Measurements from ENCODE around the gene CLDN6.

Gene CLDN6

GRCh38 chr16:3017344-3017743 lies 639 bp downstream of the CLDN6 start:
- Mint-ChIP-seq H3K36me3 (ENCODE audit: low read depth) (no peaks in the 10 kb centered on the region), H3K9me3 (no peaks in the 10 kb centered on the region), H3K4me1 (peaks cover 47% of the 10 kb centered on the region), H3K27me3 (ENCODE audit: low read depth, poor library complexity) (peaks cover 33% of the 10 kb centered on the region), H3K27ac (no peak overlapping the region), H3K4me3 (peak overlapping the region; percentile 71)
- no peak for DNase-seq
- no peak for TF ChIP-seq CTCF (IDR thresholded peaks at IDR 0.05)

- Mint-ChIP-seq H3K4me3 (peak overlapping the region; percentile 55), H3K36me3 (ENCODE audit: low read depth) (no peaks in the 10 kb centered on the region), H3K27me3 (ENCODE audit: low read depth, poor library complexity) (peaks cover 43% of the 10 kb centered on the region), H3K9me3 (no peaks in the 10 kb centered on the region), H3K27ac (no peak overlapping the region), H3K4me1 (peaks cover 38% of the 10 kb centered on the region)
- TF ChIP-seq CTCF (IDR thresholded peaks at IDR 0.05) = no peak
- no peak for DNase-seq
Observed at GRCh38 chr16:3015865-3016521, 2.0 kb downstream of the CLDN6 start.

DNA sequence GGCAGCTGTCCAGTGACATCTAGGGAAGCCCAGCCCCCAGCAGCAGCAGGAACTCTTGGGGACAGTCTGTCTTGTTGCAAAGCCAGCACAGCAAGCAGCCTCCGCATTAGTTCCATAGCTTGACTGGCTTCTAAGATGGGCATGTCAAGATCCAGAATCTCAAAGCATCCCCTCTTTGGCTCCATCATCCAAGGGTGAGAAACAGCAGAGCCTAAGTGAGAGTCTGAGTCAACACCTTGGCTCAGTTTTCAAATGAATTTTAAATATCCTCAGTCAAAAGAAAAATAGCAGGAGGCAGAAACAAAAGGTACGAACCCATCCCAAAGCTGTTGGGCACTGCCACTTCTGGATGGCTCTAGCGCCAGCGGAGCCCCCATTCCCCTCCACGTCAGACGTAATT lies 3.0 kb downstream of the CLDN6 start:
- Mint-ChIP-seq H3K27me3 (ENCODE audit: low read depth, poor library complexity) (peaks cover 43% of the 10 kb centered on the region), H3K9me3 (no peaks in the 10 kb centered on the region), H3K4me1 (peaks cover 36% of the 10 kb centered on the region), H3K36me3 (ENCODE audit: low read depth) (no peaks in the 10 kb centered on the region), H3K4me3 (no peak overlapping the region), H3K27ac (no peak overlapping the region)
- DNase-seq = no peak
- TF ChIP-seq CTCF (IDR thresholded peaks at IDR 0.05) = no peak

DNA sequence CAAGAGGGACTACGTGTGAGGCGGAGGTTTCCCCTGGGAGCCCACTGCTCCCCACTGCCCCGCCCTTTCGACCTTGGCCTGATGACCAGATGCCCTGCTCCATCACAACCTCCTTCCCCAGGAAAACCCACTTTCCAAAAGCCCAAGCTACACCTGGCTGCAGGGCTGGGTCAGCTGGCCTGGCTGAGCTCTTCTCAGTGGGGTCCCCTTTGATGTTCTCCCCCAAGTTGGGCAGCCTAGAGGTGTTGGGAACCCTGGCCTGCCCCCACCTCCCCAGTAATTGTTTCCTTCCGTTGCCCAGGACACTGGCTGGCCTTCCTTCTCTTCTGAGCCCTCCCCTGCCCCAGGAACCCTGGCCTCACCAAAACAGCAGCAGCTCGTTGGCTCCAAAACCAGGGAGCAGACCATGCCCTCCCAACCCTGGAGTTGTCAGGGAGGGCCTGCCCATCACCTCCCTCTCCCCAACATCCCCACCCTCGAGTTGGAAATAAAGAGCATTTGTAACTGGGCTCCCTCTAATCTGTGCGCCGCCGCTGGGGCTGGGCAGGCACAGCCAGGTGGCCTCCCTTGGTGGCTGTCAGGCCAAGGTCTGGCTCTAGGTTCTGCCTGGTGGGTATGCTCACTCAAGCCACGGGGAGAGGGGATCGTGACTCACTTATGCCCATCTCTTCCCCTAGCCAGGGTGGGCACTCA lies 3.8 kb downstream of the CLDN6 start:
- no peak for DNase-seq
- Mint-ChIP-seq H3K27me3 (ENCODE audit: low read depth, poor library complexity) (peaks cover 43% of the 10 kb centered on the region), H3K9me3 (no peaks in the 10 kb centered on the region), H3K27ac (no peak overlapping the region), H3K4me1 (peaks cover 40% of the 10 kb centered on the region), H3K4me3 (no peak overlapping the region), H3K36me3 (ENCODE audit: low read depth) (no peaks in the 10 kb centered on the region)
- no peak for TF ChIP-seq CTCF (IDR thresholded peaks at IDR 0.05)

DNA sequence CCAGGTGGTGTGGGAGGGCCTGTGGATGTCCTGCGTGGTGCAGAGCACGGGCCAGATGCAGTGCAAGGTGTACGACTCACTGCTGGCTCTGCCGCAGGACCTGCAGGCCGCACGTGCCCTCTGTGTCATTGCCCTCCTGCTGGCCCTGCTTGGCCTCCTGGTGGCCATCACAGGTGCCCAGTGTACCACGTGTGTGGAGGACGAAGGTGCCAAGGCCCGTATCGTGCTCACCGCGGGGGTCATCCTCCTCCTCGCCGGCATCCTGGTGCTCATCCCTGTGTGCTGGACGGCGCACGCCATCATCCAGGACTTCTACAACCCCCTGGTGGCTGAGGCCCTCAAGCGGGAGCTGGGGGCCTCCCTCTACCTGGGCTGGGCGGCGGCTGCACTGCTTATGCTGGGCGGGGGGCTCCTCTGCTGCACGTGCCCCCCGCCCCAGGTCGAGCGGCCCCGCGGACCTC lies 4.5 kb downstream of the CLDN6 start:
- Mint-ChIP-seq H3K4me3 (no peak overlapping the region), H3K27ac (no peak overlapping the region), H3K4me1 (peaks cover 44% of the 10 kb centered on the region), H3K27me3 (ENCODE audit: low read depth, poor library complexity) (peaks cover 43% of the 10 kb centered on the region), H3K9me3 (no peaks in the 10 kb centered on the region), H3K36me3 (ENCODE audit: low read depth) (no peaks in the 10 kb centered on the region)
- no peak for TF ChIP-seq CTCF (IDR thresholded peaks at IDR 0.05)
- no peak for DNase-seq
